GM23338 (cell line): ENCODE data around the gene SRPK2. TPM values are rescaled to one million over a fixed set of nuclear protein-coding genes. Genes with fewer than 3 reads are reported as not detected.

Experiments used
- ATAC-seq: fragments of 200-7000 bp; cut with Tn5 transposase; 3 replicates; pipeline ENCODE4 v1.9.1; 2020
- DNase-seq: peaks from one replicate; pipeline ENCODE4 v3.0.0-alpha.2; 2015; ENCODE audit warnings: low spot score
- H2AFZ ChIP-seq: fragments of 200-600 bp; sonication (generic); 2 replicates; pipeline ENCODE4 v1.8.0; 2016; ENCODE audit warnings: antibody characterized with exemption, mild to moderate bottlenecking, moderate library complexity
- H3F3A ChIP-seq: fragments of 200-600 bp; sonication (generic); replicated peaks from 2 replicates; pipeline ENCODE4 v1.8.0; 2017; ENCODE audit warnings: antibody characterized with exemption, mixed run types, low read depth
- H3K27ac ChIP-seq: fragments of 200-600 bp; sonication (generic); 2 replicates; pipeline ENCODE4 v1.6.1; 2016; ENCODE audit warnings: low read depth
- H3K27me3 ChIP-seq: fragments of 200-600 bp; sonication (generic); 2 replicates; pipeline ENCODE4 v1.8.0; 2016; ENCODE audit warnings: mild to moderate bottlenecking, mixed run types, moderate library complexity; ENCODE audit not compliant: insufficient read depth
- H3K36me3 ChIP-seq: fragments of 200-600 bp; sonication (generic); 2 replicates; pipeline ENCODE4 v1.8.0; 2016; ENCODE audit warnings: mild to moderate bottlenecking; ENCODE audit not compliant: insufficient read depth
- H3K4me1 ChIP-seq: fragments of 200-600 bp; sonication (generic); 2 replicates; pipeline ENCODE4 v1.8.0; 2016; ENCODE audit warnings: mild to moderate bottlenecking, moderate library complexity; ENCODE audit not compliant: insufficient read depth
- H3K4me2 ChIP-seq: fragments of 200-600 bp; sonication (generic); 2 replicates; pipeline ENCODE4 v1.7.1; 2017; ENCODE audit warnings: mixed run types
- H3K4me3 ChIP-seq: fragments of 200-600 bp; sonication (generic); 2 replicates; pipeline ENCODE4 v1.6.1; 2016; ENCODE audit warnings: mixed run types
- H3K79me2 ChIP-seq: fragments of 200-600 bp; sonication (generic); replicated peaks from 2 replicates; pipeline ENCODE4 v1.8.0; 2017; ENCODE audit warnings: mild to moderate bottlenecking; ENCODE audit not compliant: insufficient read depth
- H3K9me2 ChIP-seq: fragments of 200-600 bp; sonication (generic); 2 replicates; pipeline ENCODE4 v1.8.0; 2017; ENCODE audit not compliant: insufficient read depth
- H4K20me1 ChIP-seq: fragments of 200-600 bp; sonication (generic); replicated peaks from 2 replicates; pipeline ENCODE4 v1.8.0; 2017; ENCODE audit warnings: mild to moderate bottlenecking; ENCODE audit not compliant: insufficient read depth
- H3K27ac Mint-ChIP-seq: 2 replicates; pipeline ENCODE4 v1.8.0; 2020; ENCODE audit warnings: inconsistent platforms, mild to moderate bottlenecking, moderate library complexity, mixed read lengths
- H3K27me3 Mint-ChIP-seq: 3 replicates; pipeline ENCODE4 v1.8.0; 2022; ENCODE audit warnings: low read depth, mild to moderate bottlenecking, moderate library complexity, mixed read lengths, inconsistent platforms; ENCODE audit not compliant: insufficient read depth, poor library complexity
- H3K36me3 Mint-ChIP-seq: 3 replicates; pipeline ENCODE4 v1.8.0; 2021; ENCODE audit warnings: low read depth, mild to moderate bottlenecking, inconsistent platforms, moderate library complexity, mixed read lengths
- H3K4me1 Mint-ChIP-seq: 3 replicates; pipeline ENCODE4 v1.8.0; 2020; ENCODE audit warnings: mild to moderate bottlenecking, inconsistent platforms, mixed read lengths
- H3K4me3 Mint-ChIP-seq: 3 replicates; pipeline ENCODE4 v1.8.0; 2021; ENCODE audit warnings: moderate library complexity, mild to moderate bottlenecking, inconsistent platforms, mixed read lengths
- H3K9me3 Mint-ChIP-seq: 3 replicates; pipeline ENCODE4 v1.8.0; 2020; ENCODE audit warnings: moderate library complexity, mild to moderate bottlenecking, inconsistent platforms, mixed read lengths
- CREB1 ChIP-seq: fragments of 250-450 bp; sonication (Bioruptor Pico); IDR thresholded peaks from 2 replicates; pipeline ENCODE4 v1.5.0; 2020; ENCODE audit warnings: low read depth, mild to moderate bottlenecking, moderate library complexity
- EZH2 ChIP-seq: fragments of 200-600 bp; sonication (generic); IDR thresholded peaks from one replicate; pipeline ENCODE4 v1.8.0; 2017; ENCODE audit warnings: antibody characterized with exemption, mild to moderate bottlenecking, low read depth; ENCODE audit not compliant: unreplicated experiment
- EZH2phosphoT487 ChIP-seq: fragments of 200-600 bp; sonication (generic); IDR thresholded peaks from one replicate; pipeline ENCODE4 v1.8.1; 2018; ENCODE audit warnings: antibody characterized with exemption; ENCODE audit not compliant: unreplicated experiment
- JUNB ChIP-seq: IDR thresholded peaks from one replicate; pipeline ENCODE4 v1.6.1; 2016; ENCODE audit warnings: antibody characterized with exemption; ENCODE audit not compliant: unreplicated experiment
- NANOG ChIP-seq: IDR thresholded peaks from 2 replicates; pipeline ENCODE4 v1.6.1; 2016; ENCODE audit warnings: antibody characterized with exemption, borderline replicate concordance
- POLR2AphosphoS5 ChIP-seq: IDR thresholded peaks from 2 replicates; pipeline ENCODE4 v1.6.1; 2016; ENCODE audit warnings: antibody characterized with exemption, low read depth
- STAT1 ChIP-seq: IDR thresholded peaks from one replicate; pipeline ENCODE4 v1.6.1; 2016; ENCODE audit warnings: antibody characterized with exemption; ENCODE audit not compliant: unreplicated experiment
- ZNF114 ChIP-seq: fragments of 250-450 bp; sonication (Bioruptor Pico); IDR thresholded peaks from 2 replicates; pipeline ENCODE4 v1.5.0; 2020; ENCODE audit warnings: mild to moderate bottlenecking, moderate library complexity
- ZNF331 ChIP-seq: fragments of 250-450 bp; sonication (Bioruptor Pico); IDR thresholded peaks from 2 replicates; pipeline ENCODE4 v1.5.0; 2020; ENCODE audit warnings: low read depth, mild to moderate bottlenecking, moderate library complexity
- polyA plus RNA-seq: library from polyadenylated mRNA; unstranded; fragments of >200 nt; fragmentation: Nextera tagmentation; extraction: Ambion mirVana; gene quantifications from 2 replicates; pipeline ENCODE4 v1.2.1, GENCODE V29; 2016
- total RNA-seq: library from RNA; depleted of rRNA; stranded (reverse); fragments of >200 nt; shearing (Covaris generic); gene quantifications from 2 replicates; pipeline ENCODE4 v1.2.3, GENCODE V29; 2014
- TF ChIP-seq, protein P1 (sequence below): IDR thresholded peaks from one replicate; pipeline ENCODE4 v1.6.1; 2018; ENCODE audit warnings: antibody characterized with exemption; ENCODE audit not compliant: unreplicated experiment
- TF ChIP-seq, protein P2 (sequence below): IDR thresholded peaks from 2 replicates; pipeline ENCODE4 v1.6.1; 2016; ENCODE audit warnings: antibody characterized with exemption
- TF ChIP-seq, protein P3 (sequence below), 2 experiments: fragments of 200-600 bp in 1 of 2; sonication (generic) in 1 of 2; conservative IDR thresholded peaks; 2 replicates each; pipeline versions ENCODE4 v1.5.1 to v1.6.1; 2016 to 2017; ENCODE audit warnings: antibody characterized with exemption in 2 of 2, low read depth in 2 of 2, mild to moderate bottlenecking in 2 of 2, moderate library complexity in 1 of 2

Gene SRPK2
- total and polyA plus RNA-seq, 2 experiments from 2014 or later: 66.3 to 91.5 TPM

DNA sequence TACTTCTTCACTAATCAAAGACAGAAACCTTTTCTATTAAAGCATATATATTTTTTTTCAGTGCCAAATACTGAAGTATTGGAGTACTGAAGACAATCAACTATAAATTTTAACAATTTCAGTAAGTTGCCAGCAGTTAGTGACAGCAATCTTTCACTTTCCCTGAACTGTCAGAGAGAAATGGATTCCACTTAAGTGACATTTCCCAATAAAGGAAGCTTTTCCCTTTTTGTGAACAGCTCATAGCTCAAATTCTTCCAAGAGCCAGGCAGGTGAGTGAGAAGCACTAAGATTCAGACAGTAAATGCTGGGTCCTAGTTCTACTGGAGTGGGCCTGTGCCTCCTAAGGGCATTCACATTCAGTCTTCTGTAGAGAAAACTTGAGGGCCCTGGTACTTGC, 142.0 kb downstream of the SRPK2 start (continued):
- no peak for TF ChIP-seq STAT1

DNA sequence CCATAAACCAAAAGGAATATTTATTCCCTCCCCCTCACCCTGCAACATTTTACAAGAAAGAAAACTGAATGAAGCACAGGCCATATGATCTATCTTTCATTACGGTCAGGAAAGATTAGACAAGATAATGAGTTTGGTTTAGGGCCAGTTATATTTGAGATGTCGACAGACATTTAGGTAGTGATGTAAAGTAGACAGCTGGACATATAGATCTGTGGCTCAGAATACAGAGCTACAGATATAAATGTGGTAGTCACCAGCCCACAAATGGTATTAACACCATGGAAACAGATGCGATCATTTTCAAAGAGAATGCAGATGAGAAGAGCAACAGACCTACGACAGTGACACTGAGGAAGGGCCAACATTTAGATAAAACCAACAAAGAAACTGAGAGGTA, 142.5 kb downstream of the SRPK2 start:
- no peaks in the 10 kb centered on the region for H3K36me3 ChIP-seq
- no peak for ATAC-seq
- H3K9me3 Mint-ChIP-seq: no peaks in the 10 kb centered on the region
- H3F3A ChIP-seq: no peaks in the 10 kb centered on the region; the same call in 1 of the 2 replicates
- H4K20me1 ChIP-seq: 0 out of 2 replicates have a peak, but pooled peaks cover 4% of the 10 kb centered on the region
- 0 out of 2 replicates have a peak overlapping the region, but pooled peaks have one; percentile 27 for H3K27ac ChIP-seq
- no peak overlapping the region for H2AFZ ChIP-seq
- peaks cover 21% of the 10 kb centered on the region for H3K4me1 Mint-ChIP-seq
- no peak overlapping the region for H3K4me3 ChIP-seq
- no peaks in the 10 kb centered on the region for H3K27me3 ChIP-seq
- no peak overlapping the region for H3K4me3 Mint-ChIP-seq
- H3K36me3 Mint-ChIP-seq: no peaks in the 10 kb centered on the region
- TF ChIP-seq JUNB (no peak), EZH2phosphoT487 (no peak), NANOG (no peak), EZH2 (no peak), CREB1 (CRISPR knock-in tag) (no peak), POLR2AphosphoS5 (no peak), ZNF331 (CRISPR knock-in tag) (no peak), STAT1 (no peak), ZNF114 (CRISPR knock-in tag) (no peak)
- TF ChIP-seq, protein P1, sequence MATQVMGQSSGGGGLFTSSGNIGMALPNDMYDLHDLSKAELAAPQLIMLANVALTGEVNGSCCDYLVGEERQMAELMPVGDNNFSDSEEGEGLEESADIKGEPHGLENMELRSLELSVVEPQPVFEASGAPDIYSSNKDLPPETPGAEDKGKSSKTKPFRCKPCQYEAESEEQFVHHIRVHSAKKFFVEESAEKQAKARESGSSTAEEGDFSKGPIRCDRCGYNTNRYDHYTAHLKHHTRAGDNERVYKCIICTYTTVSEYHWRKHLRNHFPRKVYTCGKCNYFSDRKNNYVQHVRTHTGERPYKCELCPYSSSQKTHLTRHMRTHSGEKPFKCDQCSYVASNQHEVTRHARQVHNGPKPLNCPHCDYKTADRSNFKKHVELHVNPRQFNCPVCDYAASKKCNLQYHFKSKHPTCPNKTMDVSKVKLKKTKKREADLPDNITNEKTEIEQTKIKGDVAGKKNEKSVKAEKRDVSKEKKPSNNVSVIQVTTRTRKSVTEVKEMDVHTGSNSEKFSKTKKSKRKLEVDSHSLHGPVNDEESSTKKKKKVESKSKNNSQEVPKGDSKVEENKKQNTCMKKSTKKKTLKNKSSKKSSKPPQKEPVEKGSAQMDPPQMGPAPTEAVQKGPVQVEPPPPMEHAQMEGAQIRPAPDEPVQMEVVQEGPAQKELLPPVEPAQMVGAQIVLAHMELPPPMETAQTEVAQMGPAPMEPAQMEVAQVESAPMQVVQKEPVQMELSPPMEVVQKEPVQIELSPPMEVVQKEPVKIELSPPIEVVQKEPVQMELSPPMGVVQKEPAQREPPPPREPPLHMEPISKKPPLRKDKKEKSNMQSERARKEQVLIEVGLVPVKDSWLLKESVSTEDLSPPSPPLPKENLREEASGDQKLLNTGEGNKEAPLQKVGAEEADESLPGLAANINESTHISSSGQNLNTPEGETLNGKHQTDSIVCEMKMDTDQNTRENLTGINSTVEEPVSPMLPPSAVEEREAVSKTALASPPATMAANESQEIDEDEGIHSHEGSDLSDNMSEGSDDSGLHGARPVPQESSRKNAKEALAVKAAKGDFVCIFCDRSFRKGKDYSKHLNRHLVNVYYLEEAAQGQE: no peak
- TF ChIP-seq, protein P2, sequence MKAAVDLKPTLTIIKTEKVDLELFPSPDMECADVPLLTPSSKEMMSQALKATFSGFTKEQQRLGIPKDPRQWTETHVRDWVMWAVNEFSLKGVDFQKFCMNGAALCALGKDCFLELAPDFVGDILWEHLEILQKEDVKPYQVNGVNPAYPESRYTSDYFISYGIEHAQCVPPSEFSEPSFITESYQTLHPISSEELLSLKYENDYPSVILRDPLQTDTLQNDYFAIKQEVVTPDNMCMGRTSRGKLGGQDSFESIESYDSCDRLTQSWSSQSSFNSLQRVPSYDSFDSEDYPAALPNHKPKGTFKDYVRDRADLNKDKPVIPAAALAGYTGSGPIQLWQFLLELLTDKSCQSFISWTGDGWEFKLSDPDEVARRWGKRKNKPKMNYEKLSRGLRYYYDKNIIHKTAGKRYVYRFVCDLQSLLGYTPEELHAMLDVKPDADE: no peak
- TF ChIP-seq, protein P3, sequence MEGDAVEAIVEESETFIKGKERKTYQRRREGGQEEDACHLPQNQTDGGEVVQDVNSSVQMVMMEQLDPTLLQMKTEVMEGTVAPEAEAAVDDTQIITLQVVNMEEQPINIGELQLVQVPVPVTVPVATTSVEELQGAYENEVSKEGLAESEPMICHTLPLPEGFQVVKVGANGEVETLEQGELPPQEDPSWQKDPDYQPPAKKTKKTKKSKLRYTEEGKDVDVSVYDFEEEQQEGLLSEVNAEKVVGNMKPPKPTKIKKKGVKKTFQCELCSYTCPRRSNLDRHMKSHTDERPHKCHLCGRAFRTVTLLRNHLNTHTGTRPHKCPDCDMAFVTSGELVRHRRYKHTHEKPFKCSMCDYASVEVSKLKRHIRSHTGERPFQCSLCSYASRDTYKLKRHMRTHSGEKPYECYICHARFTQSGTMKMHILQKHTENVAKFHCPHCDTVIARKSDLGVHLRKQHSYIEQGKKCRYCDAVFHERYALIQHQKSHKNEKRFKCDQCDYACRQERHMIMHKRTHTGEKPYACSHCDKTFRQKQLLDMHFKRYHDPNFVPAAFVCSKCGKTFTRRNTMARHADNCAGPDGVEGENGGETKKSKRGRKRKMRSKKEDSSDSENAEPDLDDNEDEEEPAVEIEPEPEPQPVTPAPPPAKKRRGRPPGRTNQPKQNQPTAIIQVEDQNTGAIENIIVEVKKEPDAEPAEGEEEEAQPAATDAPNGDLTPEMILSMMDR (conservative IDR thresholded peaks at IDR 0.05; ENCODE audit: low read depth in 2 of 2): no peak
- H3K27me3 Mint-ChIP-seq: peaks cover 5% of the 10 kb centered on the region
- H3K9me2 ChIP-seq: no peaks in the 10 kb centered on the region
- peaks cover 41% of the 10 kb centered on the region for H3K4me1 ChIP-seq
- H3K27ac Mint-ChIP-seq: no peak overlapping the region
- no peak for DNase-seq
- peak overlapping the region; percentile 50; the same call in 1 of the 2 replicates for H3K4me2 ChIP-seq
- H3K79me2 ChIP-seq: peaks cover 87% of the 10 kb centered on the region
